GM10248 (cell line): ENCODE data around the gene SIRT7.

ENCODE experiments used
- CTCF ChIA-PET: fragments of 300-600 bp; sonication (Branson Sonifier 250); formaldehyde crosslinking; extraction: SDS; loops from one replicate; lab custom pipeline; 2021; ENCODE audit warnings: antibody characterized with exemption; lab: Yijun Ruan, JAX
- POLR2A ChIA-PET: fragments of 350-650 bp; sonication (Branson Sonifier 250); formaldehyde crosslinking; extraction: SDS; loops from one replicate; lab custom pipeline; 2020; ENCODE audit warnings: antibody characterized with exemption; lab: Yijun Ruan, JAX
- DNase-seq: peaks from one replicate; pipeline ENCODE4 v3.0.0; 2012; ENCODE audit errors: extremely low spot score
- TF ChIP-seq, protein P1 (sequence below): IDR thresholded peaks from 2 replicates; pipeline ENCODE4 v1.5.1; 2012; ENCODE audit warnings: mild to moderate bottlenecking, low read depth; ENCODE audit errors: extremely low read depth, missing control alignments, control extremely low read depth

SIRT7 gene

DNA sequence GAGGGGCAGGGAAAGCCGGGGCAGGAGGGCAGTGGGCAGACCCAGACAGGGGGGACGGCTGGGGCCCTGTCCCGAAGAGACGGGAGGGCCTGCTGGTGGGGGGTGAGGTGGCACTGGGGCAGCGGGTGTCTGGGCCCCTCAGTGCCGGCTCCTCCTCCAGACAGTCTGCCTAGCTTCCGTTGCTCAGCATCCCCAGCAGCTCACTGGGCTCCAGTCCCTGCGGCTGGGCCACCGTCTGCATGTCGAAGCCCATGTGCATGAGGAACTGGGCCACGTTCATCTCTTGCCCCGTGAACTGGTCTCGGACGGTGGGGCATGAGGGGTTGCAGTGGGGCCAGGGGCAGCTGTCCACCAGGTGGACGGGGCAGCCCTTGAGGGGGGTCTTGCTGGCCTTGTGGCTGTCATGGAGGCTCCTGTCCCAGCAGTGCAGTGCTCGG is 34.8 kb upstream of the SIRT7 start:
- TF ChIP-seq, protein P1, sequence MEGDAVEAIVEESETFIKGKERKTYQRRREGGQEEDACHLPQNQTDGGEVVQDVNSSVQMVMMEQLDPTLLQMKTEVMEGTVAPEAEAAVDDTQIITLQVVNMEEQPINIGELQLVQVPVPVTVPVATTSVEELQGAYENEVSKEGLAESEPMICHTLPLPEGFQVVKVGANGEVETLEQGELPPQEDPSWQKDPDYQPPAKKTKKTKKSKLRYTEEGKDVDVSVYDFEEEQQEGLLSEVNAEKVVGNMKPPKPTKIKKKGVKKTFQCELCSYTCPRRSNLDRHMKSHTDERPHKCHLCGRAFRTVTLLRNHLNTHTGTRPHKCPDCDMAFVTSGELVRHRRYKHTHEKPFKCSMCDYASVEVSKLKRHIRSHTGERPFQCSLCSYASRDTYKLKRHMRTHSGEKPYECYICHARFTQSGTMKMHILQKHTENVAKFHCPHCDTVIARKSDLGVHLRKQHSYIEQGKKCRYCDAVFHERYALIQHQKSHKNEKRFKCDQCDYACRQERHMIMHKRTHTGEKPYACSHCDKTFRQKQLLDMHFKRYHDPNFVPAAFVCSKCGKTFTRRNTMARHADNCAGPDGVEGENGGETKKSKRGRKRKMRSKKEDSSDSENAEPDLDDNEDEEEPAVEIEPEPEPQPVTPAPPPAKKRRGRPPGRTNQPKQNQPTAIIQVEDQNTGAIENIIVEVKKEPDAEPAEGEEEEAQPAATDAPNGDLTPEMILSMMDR: no peak
- ChIA-PET CTCF (interaction anchor here (1.2 kb wide), 1 partner anchor 85 kb away, joined by 3 read pairs; the partner anchor contains the start of gene DCXR), POLR2A (no interaction called here)
- no peak for DNase-seq

DNA sequence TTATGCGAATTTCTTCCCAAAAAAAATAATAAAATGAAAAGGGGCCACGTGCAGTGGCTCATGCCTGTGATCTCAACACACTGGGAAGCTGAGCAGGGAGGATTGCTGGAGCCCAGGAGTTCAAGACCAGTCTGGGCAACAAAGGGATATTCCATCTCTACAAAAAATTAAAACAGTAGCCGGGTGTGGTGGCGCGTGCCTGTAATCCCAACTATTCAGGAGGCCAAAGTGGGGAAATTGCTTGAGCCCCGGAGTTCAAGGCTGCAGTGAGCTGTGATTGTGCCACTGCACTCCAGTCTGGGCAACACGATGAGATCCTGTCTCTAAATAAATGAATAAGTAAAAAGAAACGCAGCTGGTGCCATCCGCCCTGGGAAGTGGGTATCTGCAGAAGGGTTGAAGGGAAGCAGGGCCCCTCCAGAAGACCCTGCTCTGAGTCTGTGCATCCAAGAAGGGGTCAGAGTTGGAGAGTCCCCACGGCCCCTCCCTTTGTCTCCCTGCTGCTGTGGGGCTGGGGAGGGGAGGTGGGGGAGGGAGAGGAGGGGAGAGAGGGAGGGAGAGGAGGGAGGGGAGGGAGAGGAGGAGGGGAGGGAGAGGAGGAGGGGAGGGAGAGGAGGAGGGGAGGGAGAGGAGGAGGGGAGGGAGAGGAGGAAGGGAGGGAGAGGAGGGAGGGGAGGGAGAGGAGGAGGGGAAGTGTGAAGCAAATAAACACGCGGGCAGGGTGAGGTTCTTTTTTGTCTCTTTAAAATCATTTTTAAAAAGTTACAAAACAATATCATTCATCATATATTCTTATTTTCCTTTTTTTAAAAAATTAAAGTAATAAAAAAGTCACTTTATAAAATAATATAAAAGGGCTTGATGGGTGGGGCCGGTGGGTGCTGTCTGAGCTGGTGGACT is 34.1 kb upstream of the SIRT7 start:
- DNase-seq: no peak
- ChIA-PET CTCF (interaction anchor here (1.2 to 2.5 kb wide), 2 partner anchors 8 to 86 kb away, joined by 3 to 19 read pairs; partner anchors contain the start of genes DCXR and NOTUM), POLR2A (no interaction called here)
- TF ChIP-seq, protein P1: no peak

DNA sequence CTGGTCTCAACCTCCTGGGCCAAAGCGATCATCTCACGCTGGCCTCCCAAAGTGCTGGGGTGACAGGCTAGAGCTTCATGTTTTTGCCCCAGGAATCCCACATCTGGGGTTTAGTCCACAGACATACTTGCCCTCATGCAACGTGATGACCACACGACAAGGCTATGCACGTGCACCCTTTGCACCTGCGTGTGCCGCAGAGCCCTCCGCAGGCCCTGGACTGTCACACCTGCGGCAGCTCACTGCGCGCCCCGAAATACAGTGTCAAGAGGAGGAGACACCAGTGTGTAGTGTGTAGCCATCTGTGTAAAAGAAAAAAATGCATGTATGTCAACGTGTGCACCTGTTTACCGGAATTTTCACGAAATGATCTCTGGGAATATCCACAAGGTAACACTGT is 32.5 kb upstream of the SIRT7 start:
- no peak for DNase-seq
- POLR2A ChIA-PET: interaction anchor here (0.6 kb wide), 1 partner anchor 70 kb away, joined by 5 read pairs; no protein-coding TSS in a partner anchor
- CTCF ChIA-PET: interaction anchor here (2.5 kb wide), 1 partner anchor 10 kb away, joined by 19 read pairs; the partner anchor contains the start of gene NOTUM
- TF ChIP-seq, protein P1: no peak

DNA sequence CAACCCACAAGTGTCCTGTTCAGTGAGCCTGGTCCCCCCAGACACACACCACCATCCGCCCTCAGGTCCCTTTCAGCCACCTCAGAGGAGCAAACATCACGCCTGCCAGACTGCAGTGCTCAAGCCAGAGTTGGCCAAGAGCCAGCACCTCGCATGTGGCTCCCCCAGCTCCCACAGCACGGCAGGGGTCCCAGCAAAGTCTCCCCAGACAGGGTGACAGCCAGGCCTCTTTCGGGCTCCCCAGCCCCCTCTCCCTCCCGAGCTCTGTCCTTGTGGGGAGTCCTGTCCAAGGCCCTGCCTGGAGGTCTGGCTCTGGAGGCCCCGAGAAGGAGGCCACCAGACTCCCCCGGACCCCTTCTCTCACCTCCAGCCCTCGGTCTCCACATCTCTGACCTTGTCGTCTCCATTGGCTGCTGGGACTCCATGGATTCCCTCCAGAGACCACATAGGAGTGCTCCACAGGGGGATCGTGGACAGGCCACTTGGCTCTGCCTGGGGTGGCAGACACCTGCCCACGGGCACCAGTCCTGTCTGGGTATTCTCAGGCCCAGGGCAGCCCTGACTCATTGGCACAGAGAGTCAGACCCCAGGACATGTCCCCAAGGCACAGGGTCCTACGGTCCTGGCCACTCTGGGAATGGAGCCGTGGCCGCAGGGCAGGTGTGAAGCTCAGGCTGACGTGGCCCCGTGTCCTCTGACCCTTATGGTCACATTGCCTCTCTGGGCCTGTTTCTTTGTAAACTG is 30.8 kb upstream of the SIRT7 start:
- ChIA-PET CTCF (interaction anchor here (0.9 to 2.5 kb wide), 3 partner anchors 11 to 82 kb away, joined by 3 to 11 read pairs (median 3); no protein-coding TSS in a partner anchor), POLR2A (no interaction called here)
- TF ChIP-seq, protein P1: no peak
- no peak for DNase-seq

DNA sequence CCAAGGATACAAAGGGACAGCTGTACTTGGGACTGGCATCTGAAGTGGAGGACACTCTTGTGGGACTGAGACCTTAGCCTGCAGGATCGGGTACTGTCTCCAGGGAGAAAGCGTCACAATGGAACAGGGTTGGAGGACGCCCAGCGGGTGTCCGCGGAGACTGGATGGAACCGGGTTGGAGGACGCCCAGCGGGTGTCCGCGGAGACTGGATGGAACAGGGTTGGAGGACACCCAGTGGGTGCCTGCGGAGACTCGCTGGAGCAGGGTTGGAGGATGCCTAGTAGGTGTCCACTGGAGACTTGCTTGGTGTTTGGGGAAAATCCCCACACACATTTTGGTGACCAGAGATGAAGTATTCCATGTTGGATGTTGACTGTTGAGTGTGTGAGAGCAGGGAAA is 29.2 kb upstream of the SIRT7 start, which contains the start of gene MYADML2:
MYADML2 (minus strand) TSS at position 45 of the 400 bp plus-strand sequence. CDS start 5,492 bp downstream, outside the sequence.
- TF ChIP-seq, protein P1: no peak
- ChIA-PET CTCF (interaction anchor here (2.5 kb wide), 1 partner anchor 12 kb away, joined by 11 read pairs; no protein-coding TSS in a partner anchor), POLR2A (no interaction called here)
- DNase-seq: no peak

DNA sequence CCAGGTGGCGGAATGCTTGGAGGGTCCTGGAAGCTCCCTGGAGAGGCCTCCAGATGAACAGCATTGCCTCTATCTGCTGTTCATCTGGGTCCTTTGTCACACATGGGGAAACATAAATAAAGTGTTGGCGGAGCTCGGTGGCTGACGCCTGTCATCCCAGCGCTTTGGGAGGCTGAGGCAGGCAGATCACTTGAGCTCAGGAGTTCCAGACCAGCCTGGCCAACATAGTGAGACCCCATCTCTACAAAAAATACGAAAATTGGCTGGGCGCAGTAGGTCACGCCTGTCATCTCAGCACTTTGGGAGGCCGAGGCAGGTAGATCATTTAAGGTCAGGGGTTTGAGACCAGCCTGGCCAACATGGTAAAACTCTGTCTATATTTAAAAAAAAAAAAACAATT is 26.9 kb upstream of the SIRT7 start:
- ChIA-PET POLR2A (interaction anchor here (0.6 to 1.0 kb wide), 2 partner anchors 10 to 402 kb away, joined by 3 read pairs; no protein-coding TSS in a partner anchor), CTCF (interaction anchor here (1.3 to 1.4 kb wide), 3 partner anchors 11 to 18 kb away, joined by 4 to 13 read pairs (median 4); no protein-coding TSS in a partner anchor)
- no peak for DNase-seq
- TF ChIP-seq, protein P1: no peak
